ENCODE data around the gene QARS1.
A peak's percentile ranks its signal among the peaks of the same experiment; 100 is the strongest.

QARS1 gene

GRCh38 chr3:49121132-49121736, 16.7 kb upstream of the QARS1 start:
- no peak for DNase-seq (ENCODE audit: extremely low spot score)
- TF ChIP-seq ZNF384 (IDR thresholded peaks at IDR 0.05) = no peak
- TF ChIP-seq ARNT (IDR thresholded peaks at IDR 0.05) = no peak
- TF ChIP-seq NFRKB (IDR thresholded peaks at IDR 0.05) = no peak
- TF ChIP-seq HDGF (IDR thresholded peaks at IDR 0.05; ENCODE audit: borderline replicate concordance) = no peak
- no peak for TF ChIP-seq L3MBTL2 (conservative IDR thresholded peaks at IDR 0.05)
- TF ChIP-seq SUZ12 (IDR thresholded peaks at IDR 0.05) = no peak
- no peak for TF ChIP-seq CTBP1 (IDR thresholded peaks at IDR 0.05; ENCODE audit: borderline replicate concordance)
- TF ChIP-seq PKNOX1 (IDR thresholded peaks at IDR 0.05) = no peak
- no peak for TF ChIP-seq FOXA1 (IDR thresholded peaks at IDR 0.05)
- no peak for TF ChIP-seq LEF1 (IDR thresholded peaks at IDR 0.05; ENCODE audit: borderline replicate concordance)
- CTCF ChIA-PET = no interaction called here
- POLR2A ChIA-PET = interaction anchor here (0.5 to 2.3 kb wide), 25 partner anchors 10 to 463 kb away, joined by 3 to 66 read pairs (median 4); partner anchors contain the start of genes KLHDC8B, LAMB2, NDUFAF3 and P4HTM

- TF ChIP-seq FOXM1 (IDR thresholded peaks at IDR 0.05; ENCODE audit: borderline replicate concordance) = no peak
- no peak for TF ChIP-seq PKNOX1 (IDR thresholded peaks at IDR 0.05)
- TF ChIP-seq LEF1 (IDR thresholded peaks at IDR 0.05; ENCODE audit: borderline replicate concordance) = no peak
- TF ChIP-seq ARNT (IDR thresholded peaks at IDR 0.05) = no peak
- no peak for TF ChIP-seq SP1 (IDR thresholded peaks at IDR 0.05)
- TF ChIP-seq L3MBTL2 (conservative IDR thresholded peaks at IDR 0.05) = no peak
- TF ChIP-seq NFRKB (IDR thresholded peaks at IDR 0.05) = no peak
- no peak for TF ChIP-seq CTBP1 (IDR thresholded peaks at IDR 0.05; ENCODE audit: borderline replicate concordance)
- TF ChIP-seq SUZ12 (IDR thresholded peaks at IDR 0.05) = no peak
- no peak for TF ChIP-seq HDGF (IDR thresholded peaks at IDR 0.05; ENCODE audit: borderline replicate concordance)
- no peak for TF ChIP-seq ELF4 (IDR thresholded peaks at IDR 0.05)
- TF ChIP-seq ZNF384 (IDR thresholded peaks at IDR 0.05) = no peak
- TF ChIP-seq FOXK2 (IDR thresholded peaks at IDR 0.05) = no peak
- TF ChIP-seq FOXA1 (IDR thresholded peaks at IDR 0.05) = no peak
- TF ChIP-seq TARDBP (IDR thresholded peaks at IDR 0.05) = no peak
- DNase-seq (ENCODE audit: extremely low spot score) = peak; percentile 96
- CTCF ChIA-PET = no interaction called here
- POLR2A ChIA-PET = interaction anchor here (0.6 to 2.3 kb wide), 24 partner anchors 9 to 463 kb away, joined by 3 to 66 read pairs (median 4); partner anchors contain the start of genes KLHDC8B, LAMB2, NDUFAF3 and P4HTM
Measured at GRCh38 chr3:49120438-49121131, 16.0 kb upstream of the QARS1 start, which contains the start of gene USP19. TSS of gene USP19 (minus strand) at chr3:49120823. CDS start at chr3:49119145, 1,678 bp downstream.

GRCh38 chr3:49120096-49120437, 15.5 kb upstream of the QARS1 start:
- ChIA-PET POLR2A (interaction anchor here (0.9 to 2.3 kb wide), 11 partner anchors 9 to 113 kb away, joined by 3 to 66 read pairs (median 9); partner anchors contain the start of genes KLHDC8B, LAMB2, NDUFAF3 and QRICH1), CTCF (no interaction called here)
- peak; percentile 18 for DNase-seq (ENCODE audit: extremely low spot score)
- TF ChIP-seq ZNF384 (IDR thresholded peaks at IDR 0.05) = no peak
- TF ChIP-seq TARDBP (IDR thresholded peaks at IDR 0.05) = no peak
- no peak for TF ChIP-seq ELF4 (IDR thresholded peaks at IDR 0.05)
- TF ChIP-seq NFRKB (IDR thresholded peaks at IDR 0.05) = no peak
- no peak for TF ChIP-seq SP1 (IDR thresholded peaks at IDR 0.05)
- no peak for TF ChIP-seq BHLHE40 (IDR thresholded peaks at IDR 0.05; ENCODE audit: borderline replicate concordance)
- no peak for TF ChIP-seq FOXK2 (IDR thresholded peaks at IDR 0.05)

GRCh38 chr3:49119439-49119838, 14.9 kb upstream of the QARS1 start:
- POLR2A ChIA-PET = interaction anchor here (1.0 to 2.3 kb wide), 3 partner anchors 10 to 97 kb away, joined by 5 to 13 read pairs (median 10); partner anchors contain the start of gene NDUFAF3
- DNase-seq (ENCODE audit: extremely low spot score) = no peak
- CTCF ChIA-PET = no interaction called here
- TF ChIP-seq FOXA1 (IDR thresholded peaks at IDR 0.05) = no peak
- no peak for TF ChIP-seq TARDBP (IDR thresholded peaks at IDR 0.05)
- TF ChIP-seq ARNT (IDR thresholded peaks at IDR 0.05) = no peak
- TF ChIP-seq LEF1 (IDR thresholded peaks at IDR 0.05; ENCODE audit: borderline replicate concordance) = no peak
- TF ChIP-seq HDGF (IDR thresholded peaks at IDR 0.05; ENCODE audit: borderline replicate concordance) = no peak
- TF ChIP-seq ELF4 (IDR thresholded peaks at IDR 0.05) = no peak
- no peak for TF ChIP-seq PKNOX1 (IDR thresholded peaks at IDR 0.05)
- TF ChIP-seq ZNF384 (IDR thresholded peaks at IDR 0.05) = no peak

- DNase-seq (ENCODE audit: extremely low spot score) = no peak
- CTCF ChIA-PET = no interaction called here
- TF ChIP-seq TARDBP (IDR thresholded peaks at IDR 0.05) (no peak), FOXM1 (IDR thresholded peaks at IDR 0.05; ENCODE audit: borderline replicate concordance) (no peak), L3MBTL2 (conservative IDR thresholded peaks at IDR 0.05) (no peak), ZNF384 (IDR thresholded peaks at IDR 0.05) (no peak), CTBP1 (IDR thresholded peaks at IDR 0.05; ENCODE audit: borderline replicate concordance) (no peak), LEF1 (IDR thresholded peaks at IDR 0.05; ENCODE audit: borderline replicate concordance) (no peak), SUZ12 (IDR thresholded peaks at IDR 0.05) (no peak), NFRKB (IDR thresholded peaks at IDR 0.05) (no peak), SP1 (IDR thresholded peaks at IDR 0.05) (no peak), PKNOX1 (IDR thresholded peaks at IDR 0.05) (no peak), BHLHE40 (IDR thresholded peaks at IDR 0.05; ENCODE audit: borderline replicate concordance) (no peak), ELF4 (IDR thresholded peaks at IDR 0.05) (no peak), ARNT (IDR thresholded peaks at IDR 0.05) (no peak), HDGF (IDR thresholded peaks at IDR 0.05; ENCODE audit: borderline replicate concordance) (no peak), FOXA1 (IDR thresholded peaks at IDR 0.05) (no peak), FOXK2 (IDR thresholded peaks at IDR 0.05) (no peak)
- POLR2A ChIA-PET = interaction anchor here (1.0 to 2.1 kb wide), 2 partner anchors 10 to 97 kb away, joined by 5 to 10 read pairs; partner anchors contain the start of gene NDUFAF3
Measured at GRCh38 chr3:49119036-49119435, 14.5 kb upstream of the QARS1 start.

All from HEK293T (cell line).